ENCODE data around the gene BEND7.

The BEND7 gene

GRCh38 chr10:13511409-13511808 is 17.4 kb downstream of the BEND7 start:
- TF ChIP-seq, protein P1, sequence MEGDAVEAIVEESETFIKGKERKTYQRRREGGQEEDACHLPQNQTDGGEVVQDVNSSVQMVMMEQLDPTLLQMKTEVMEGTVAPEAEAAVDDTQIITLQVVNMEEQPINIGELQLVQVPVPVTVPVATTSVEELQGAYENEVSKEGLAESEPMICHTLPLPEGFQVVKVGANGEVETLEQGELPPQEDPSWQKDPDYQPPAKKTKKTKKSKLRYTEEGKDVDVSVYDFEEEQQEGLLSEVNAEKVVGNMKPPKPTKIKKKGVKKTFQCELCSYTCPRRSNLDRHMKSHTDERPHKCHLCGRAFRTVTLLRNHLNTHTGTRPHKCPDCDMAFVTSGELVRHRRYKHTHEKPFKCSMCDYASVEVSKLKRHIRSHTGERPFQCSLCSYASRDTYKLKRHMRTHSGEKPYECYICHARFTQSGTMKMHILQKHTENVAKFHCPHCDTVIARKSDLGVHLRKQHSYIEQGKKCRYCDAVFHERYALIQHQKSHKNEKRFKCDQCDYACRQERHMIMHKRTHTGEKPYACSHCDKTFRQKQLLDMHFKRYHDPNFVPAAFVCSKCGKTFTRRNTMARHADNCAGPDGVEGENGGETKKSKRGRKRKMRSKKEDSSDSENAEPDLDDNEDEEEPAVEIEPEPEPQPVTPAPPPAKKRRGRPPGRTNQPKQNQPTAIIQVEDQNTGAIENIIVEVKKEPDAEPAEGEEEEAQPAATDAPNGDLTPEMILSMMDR (IDR thresholded peaks at IDR 0.05) = no peak
- H3K4me3 ChIP-seq = no peak overlapping the region
- DNase-seq (ENCODE audit: low spot score) = no peak
- no peak overlapping the region for H3K27ac ChIP-seq

DNA sequence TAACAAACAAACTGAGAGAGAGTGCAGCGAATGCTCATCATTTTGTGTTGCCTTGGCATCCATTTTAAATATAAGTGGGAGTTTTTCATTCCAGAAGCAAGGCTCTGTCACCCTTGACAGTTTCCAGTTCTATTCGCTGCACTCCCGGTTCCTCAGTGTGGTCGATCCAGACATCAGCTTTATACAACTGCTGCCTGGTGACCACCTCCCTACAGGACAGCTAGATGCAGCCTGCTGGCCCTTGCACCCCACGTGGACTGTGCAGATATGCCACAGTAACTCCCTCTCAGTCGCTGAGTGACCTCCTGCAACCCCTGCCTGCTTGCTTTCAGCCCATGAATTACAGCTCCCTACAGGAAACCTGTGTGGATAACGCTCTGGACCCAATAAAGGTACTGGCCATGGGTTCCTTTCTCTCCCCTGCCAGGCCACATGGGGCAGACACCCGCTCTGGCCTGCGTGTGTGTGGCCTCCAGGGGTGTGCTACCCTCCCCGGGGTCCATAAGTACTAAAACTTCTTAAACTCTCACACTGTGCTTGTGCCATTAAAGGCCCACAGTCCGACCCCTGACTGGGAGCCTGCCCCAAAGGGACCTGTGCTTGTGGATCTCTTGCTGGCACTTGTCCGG is 23.6 kb downstream of the BEND7 start:
- TF ChIP-seq, protein P1 (IDR thresholded peaks at IDR 0.05) = no peak
- no peak for DNase-seq (ENCODE audit: low spot score)
- Histone ChIP-seq H3K4me3 (no peak overlapping the region), H3K27ac (no peak overlapping the region)

DNA sequence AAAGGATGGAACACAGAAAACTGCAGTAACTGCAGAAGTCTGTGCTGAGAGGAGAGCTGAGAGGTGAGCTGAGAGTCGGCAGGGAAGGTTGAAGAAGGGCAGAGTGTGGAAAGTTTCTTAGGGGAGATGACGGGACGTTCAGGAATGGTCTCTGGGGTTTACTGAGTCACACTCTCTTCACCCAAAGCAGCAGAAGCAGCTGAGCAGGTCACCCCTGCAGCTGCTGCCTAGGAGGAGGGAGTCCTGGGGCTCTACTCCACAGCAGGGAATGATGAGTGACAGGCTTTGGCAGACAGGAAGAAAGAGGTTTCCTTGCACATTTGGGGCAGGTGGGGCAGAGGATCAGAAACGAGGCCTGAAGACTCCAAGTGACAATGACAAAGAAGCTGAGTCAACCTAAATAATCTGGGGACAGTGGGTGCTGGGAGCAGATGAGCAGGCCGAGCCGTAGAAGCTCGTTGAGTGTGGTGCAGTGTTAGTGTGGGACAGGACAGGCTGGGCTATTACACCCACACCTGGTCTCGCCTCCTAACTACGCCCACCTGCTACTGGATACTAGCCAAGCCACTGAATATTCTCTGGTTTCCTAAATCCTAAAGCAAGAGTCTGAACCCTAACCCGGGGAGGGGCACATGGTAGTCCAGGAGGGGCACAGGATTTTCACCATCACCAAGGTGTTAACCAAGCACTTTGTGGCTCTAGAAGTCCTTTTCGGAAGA is 24.9 kb downstream of the BEND7 start:
- DNase-seq (ENCODE audit: low spot score) = no peak

DNA sequence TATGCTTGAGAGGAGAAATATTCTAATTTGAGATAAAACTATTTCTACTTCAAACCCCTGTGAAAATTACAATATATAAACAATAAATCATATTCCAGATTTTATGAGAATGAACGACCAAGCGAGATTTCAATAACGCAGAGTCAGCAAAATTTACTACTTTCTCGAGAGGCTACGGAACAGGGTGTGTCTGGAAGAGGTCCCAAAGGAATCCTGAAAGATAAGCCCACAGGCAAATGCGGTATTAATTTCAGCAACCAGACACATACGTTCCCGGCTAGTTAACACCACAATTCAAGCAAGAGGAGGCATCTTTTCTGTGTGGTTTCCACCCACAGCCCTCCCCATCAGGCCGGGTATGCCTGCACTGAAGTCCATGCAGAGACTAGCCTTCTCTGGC is 26.4 kb downstream of the BEND7 start:
- Histone ChIP-seq H3K27ac (no peak overlapping the region), H3K4me3 (no peak overlapping the region)
- TF ChIP-seq, protein P1 (IDR thresholded peaks at IDR 0.05) = no peak

More for the DNA sequence above, 24.9 kb downstream of the BEND7 start:
- Histone ChIP-seq H3K4me3 (no peak overlapping the region), H3K27ac (no peak overlapping the region)
- TF ChIP-seq, protein P1 (IDR thresholded peaks at IDR 0.05) = no peak

GRCh38 chr10:13500201-13500600 is 28.6 kb downstream of the BEND7 start:
- DNase-seq (ENCODE audit: low spot score) = no peak
- no peak overlapping the region for H3K4me3 ChIP-seq
- TF ChIP-seq, protein P1 (IDR thresholded peaks at IDR 0.05) = no peak
- no peak overlapping the region for H3K27ac ChIP-seq

More for the DNA sequence above, 26.4 kb downstream of the BEND7 start:
- DNase-seq (ENCODE audit: low spot score) = no peak

- H3K4me3 ChIP-seq = no peak overlapping the region
- H3K27ac ChIP-seq = no peak overlapping the region
- no peak for DNase-seq (ENCODE audit: low spot score)
- TF ChIP-seq, protein P1 (IDR thresholded peaks at IDR 0.05) = no peak
These were observed 29.7 kb downstream of the BEND7 start for GRCh38 chr10:13499150-13499549.

DNA sequence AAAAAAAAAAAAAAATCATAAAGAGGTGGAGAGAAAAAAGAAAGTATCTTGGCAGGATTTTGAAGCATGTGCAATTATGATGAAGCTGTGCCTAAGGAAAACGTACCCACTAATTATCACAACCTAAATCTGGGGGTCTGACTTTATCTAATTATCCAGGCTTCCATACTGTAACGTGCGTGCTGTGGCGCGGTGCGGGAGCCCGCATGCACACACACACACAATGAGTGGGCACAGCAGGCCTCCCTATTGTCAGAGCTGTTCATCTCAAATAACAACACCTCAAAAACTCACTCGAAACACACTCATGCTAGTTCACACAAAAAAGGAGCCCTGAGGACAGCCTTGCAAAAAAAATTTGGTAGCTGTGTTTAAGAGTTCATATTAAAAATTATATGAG is 31.9 kb downstream of the BEND7 start:
- no peak for DNase-seq (ENCODE audit: low spot score)
- H3K4me3 ChIP-seq = no peak overlapping the region
- TF ChIP-seq, protein P1 (IDR thresholded peaks at IDR 0.05) = no peak

More for the DNA sequence above, 31.9 kb downstream of the BEND7 start:
- no peak overlapping the region for H3K27ac ChIP-seq

All from coronary artery (tissue), 2 donors.